Left lung (tissue), 10 donors: ENCODE results near the gene PTPRM. TPM values are rescaled to one million over a fixed set of nuclear protein-coding genes. Genes with fewer than 3 reads are reported as not detected.
"Not testable (repeated sequence)": the region's sequence is repeated elsewhere in the genome, so short reads cannot be mapped to it uniquely, and the experiment has no call there.

Experiments
- ATAC-seq: fragments of 200-7000 bp; cut with Tn5 transposase; one replicate; pipeline ENCODE4 v1.9.1; 2020; ENCODE audit warnings: moderate library complexity
- DNase-seq, 4 donors: peaks; one replicate each; pipeline ENCODE4 v3.0.0-alpha.2; 2013 to 2020
- H3K27ac ChIP-seq, 2 donors: fragments of 200-600 bp; sonication (generic) in 1 of 2; one replicate each; pipeline versions ENCODE4 v1.5.0 to v1.8.0; 2020 to 2021
- H3K27me3 ChIP-seq, 2 donors: fragments of 200-600 bp; sonication (generic) in 1 of 2; one replicate each; pipeline versions ENCODE4 v1.5.0 to v1.8.0; 2020 to 2021
- H3K36me3 ChIP-seq, 2 donors: fragments of 200-600 bp; sonication (generic) in 1 of 2; one replicate each; pipeline versions ENCODE4 v1.5.0 to v1.8.0; 2020 to 2021
- H3K4me1 ChIP-seq, 2 donors: fragments of 200-600 bp; one replicate each; pipeline ENCODE4 v1.8.0; 2021
- H3K4me3 ChIP-seq, 2 donors: fragments of 200-600 bp; sonication (generic) in 1 of 2; one replicate each; pipeline versions ENCODE4 v1.5.0 to v1.8.0; 2020 to 2021; ENCODE audit warnings: mild to moderate bottlenecking in 1 of 2
- H3K9me3 ChIP-seq, 2 donors: fragments of 200-600 bp; sonication (generic) in 1 of 2; one replicate each; pipeline versions ENCODE4 v1.5.0 to v1.8.0; 2020 to 2021
- intact Hi-C, 2 donors: fragments of 100-400 bp; cut with DNase I; formaldehyde crosslinking; loops; one replicate each; pipeline versions ENCODE4 v1.11.2 to v1.14.2; 2022
- polyA plus RNA-seq, 6 donors: library from polyadenylated mRNA; unstranded; fragments of 120-200 nt; gene quantifications; one replicate each; pipeline ENCODE4 v1.2.1, GENCODE V29; 2013; ENCODE audit not compliant: insufficient read length in 6 of 6
- total RNA-seq, 2 donors: library from RNA; stranded (reverse); fragmentation: NEBNext Ultra II Directional; extraction: Animal tissue kit (Norgen Biotek cat#: 25700); gene quantifications; one replicate each; pipeline ENCODE4 v1.2.1, GENCODE V29; 2021
- TF ChIP-seq, protein P1 (sequence below), 2 donors: fragments of 200-600 bp; sonication (generic) in 1 of 2; IDR thresholded peaks; one replicate each; pipeline versions ENCODE4 v1.5.0 to v1.8.0; 2021; ENCODE audit warnings: antibody characterized with exemption in 2 of 2
- donor health status: DM: no; HTN: yes; CAD: no.
- donor health status: DM: no; HTN: no; CAD: no.

Gene PTPRM
- total and polyA plus RNA-seq, 8 donors, result 76.4 to 99.6 (median 90.1) TPM

DNA sequence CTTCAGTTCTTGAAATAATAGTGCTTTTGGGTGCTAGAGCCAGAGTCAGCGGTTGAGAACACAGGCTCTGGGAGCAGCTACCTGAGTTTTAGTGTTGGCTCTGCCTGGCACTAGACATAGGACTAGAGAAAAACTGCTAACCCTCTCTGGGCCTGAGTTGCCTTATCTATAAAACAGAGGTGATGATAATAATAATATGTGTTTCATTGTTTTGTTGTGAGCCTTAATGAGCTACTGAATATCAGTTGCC lies 391.7 kb downstream of the PTPRM start:
- no peak for DNase-seq
- ATAC-seq, result peak; percentile 49
- intact Hi-C loops, result no loop called here
- H3K9me3 ChIP-seq, result no peaks in the 10 kb centered on the region
- TF ChIP-seq, protein P1, sequence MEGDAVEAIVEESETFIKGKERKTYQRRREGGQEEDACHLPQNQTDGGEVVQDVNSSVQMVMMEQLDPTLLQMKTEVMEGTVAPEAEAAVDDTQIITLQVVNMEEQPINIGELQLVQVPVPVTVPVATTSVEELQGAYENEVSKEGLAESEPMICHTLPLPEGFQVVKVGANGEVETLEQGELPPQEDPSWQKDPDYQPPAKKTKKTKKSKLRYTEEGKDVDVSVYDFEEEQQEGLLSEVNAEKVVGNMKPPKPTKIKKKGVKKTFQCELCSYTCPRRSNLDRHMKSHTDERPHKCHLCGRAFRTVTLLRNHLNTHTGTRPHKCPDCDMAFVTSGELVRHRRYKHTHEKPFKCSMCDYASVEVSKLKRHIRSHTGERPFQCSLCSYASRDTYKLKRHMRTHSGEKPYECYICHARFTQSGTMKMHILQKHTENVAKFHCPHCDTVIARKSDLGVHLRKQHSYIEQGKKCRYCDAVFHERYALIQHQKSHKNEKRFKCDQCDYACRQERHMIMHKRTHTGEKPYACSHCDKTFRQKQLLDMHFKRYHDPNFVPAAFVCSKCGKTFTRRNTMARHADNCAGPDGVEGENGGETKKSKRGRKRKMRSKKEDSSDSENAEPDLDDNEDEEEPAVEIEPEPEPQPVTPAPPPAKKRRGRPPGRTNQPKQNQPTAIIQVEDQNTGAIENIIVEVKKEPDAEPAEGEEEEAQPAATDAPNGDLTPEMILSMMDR (IDR thresholded peaks at IDR 0.05), result no peak
- no peaks in the 10 kb centered on the region for H3K27me3 ChIP-seq
- no peaks in the 10 kb centered on the region for H3K36me3 ChIP-seq
- H3K27ac ChIP-seq, result peak overlapping the region in 1 of 2 donors; percentile 24
- peaks cover 0 to 4% of the 10 kb centered on the region in 2 donors for H3K4me1 ChIP-seq
- no peak overlapping the region for H3K4me3 ChIP-seq

DNA sequence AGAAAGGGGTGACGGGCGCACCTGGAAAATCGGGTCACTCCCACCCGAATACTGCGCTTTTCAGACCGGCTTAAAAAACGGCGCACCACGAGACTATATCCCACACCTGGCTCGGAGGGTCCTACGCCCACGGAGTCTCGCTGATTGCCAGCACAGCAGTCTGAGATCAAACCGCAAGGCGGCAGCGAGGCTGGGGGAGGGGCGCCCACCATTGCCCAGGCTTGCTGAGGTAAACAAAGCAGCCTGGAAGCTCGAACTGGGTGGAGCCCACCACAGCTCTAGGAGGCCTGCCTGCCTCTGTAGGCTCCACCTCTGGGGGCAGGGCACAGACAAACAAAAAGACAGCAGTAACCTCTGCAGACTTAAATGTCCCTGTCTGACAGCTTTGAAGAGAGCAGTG lies 399.6 kb downstream of the PTPRM start:
- ATAC-seq, H3K4me1 ChIP-seq, intact Hi-C loops, H3K27me3 ChIP-seq, H3K36me3 ChIP-seq, H3K9me3 ChIP-seq, DNase-seq, H3K27ac ChIP-seq, H3K4me3 ChIP-seq: not testable (repeated sequence)

DNA sequence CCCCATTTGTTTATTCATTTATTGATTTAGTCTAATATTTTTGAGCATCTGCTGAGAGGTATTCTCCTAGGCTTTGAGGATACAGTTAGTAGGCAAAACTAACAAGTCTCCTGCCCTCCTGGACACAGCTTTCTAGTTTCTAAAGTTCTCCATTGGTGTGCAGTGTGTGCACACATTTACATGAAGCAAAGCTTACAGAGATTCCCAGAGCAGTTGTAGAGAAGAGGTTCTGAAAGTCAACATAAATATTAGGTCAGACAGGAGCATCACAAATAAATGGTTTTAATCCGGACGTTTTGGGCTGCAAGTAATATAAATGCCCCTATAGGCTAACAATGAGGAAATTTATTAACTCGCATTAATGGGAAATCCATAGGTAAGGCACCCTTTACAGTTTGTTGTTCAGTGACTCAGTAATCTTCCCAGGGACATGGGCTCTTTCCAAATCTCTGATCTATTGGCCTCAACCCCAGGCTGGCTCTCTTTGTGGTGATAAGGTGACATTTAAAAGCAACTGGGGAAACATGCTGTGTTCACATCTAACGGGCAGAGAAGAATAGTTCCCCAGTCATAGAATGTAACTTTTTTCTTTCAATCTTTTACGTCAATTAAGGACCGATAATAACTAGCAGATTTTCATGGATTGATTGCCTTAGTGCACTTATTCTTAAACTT lies 407.2 kb downstream of the PTPRM start:
- H3K36me3 ChIP-seq, result no peaks in the 10 kb centered on the region
- TF ChIP-seq, protein P1 (IDR thresholded peaks at IDR 0.05), result no peak
- ATAC-seq, result no peak
- no peak for DNase-seq
- H3K27ac ChIP-seq, result no peak overlapping the region
- intact Hi-C loops, result no loop called here
- no peak overlapping the region for H3K4me3 ChIP-seq
- no peaks in the 10 kb centered on the region for H3K9me3 ChIP-seq
- no peaks in the 10 kb centered on the region for H3K4me1 ChIP-seq
- no peaks in the 10 kb centered on the region for H3K27me3 ChIP-seq

DNA sequence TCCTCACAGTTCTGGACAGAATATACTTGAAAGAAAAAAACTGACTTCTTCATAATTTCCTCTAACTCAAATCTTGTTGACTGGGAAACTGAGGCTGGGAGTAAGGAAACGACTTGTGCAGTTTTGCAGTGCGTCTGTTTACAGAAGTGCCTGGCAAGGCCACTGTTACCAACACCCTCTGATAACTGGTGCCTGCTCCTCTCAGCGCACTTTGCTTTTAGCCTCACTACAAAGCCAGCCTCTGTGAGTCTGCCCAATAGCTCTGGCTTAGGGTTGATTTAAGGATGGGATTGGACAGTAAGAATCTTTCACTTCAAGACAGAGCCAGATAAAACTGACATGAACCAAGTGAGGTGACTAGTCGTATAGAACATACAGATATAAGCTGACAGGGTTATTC lies 410.8 kb downstream of the PTPRM start:
- Histone ChIP-seq H3K27me3 (no peaks in the 10 kb centered on the region), H3K9me3 (no peaks in the 10 kb centered on the region), H3K4me3 (no peak overlapping the region), H3K27ac (no peak overlapping the region), H3K4me1 (no peaks in the 10 kb centered on the region), H3K36me3 (no peaks in the 10 kb centered on the region)
- intact Hi-C loops, result no loop called here
- TF ChIP-seq, protein P1 (IDR thresholded peaks at IDR 0.05), result no peak
- DNase-seq, result no peak
- ATAC-seq, result no peak

DNA sequence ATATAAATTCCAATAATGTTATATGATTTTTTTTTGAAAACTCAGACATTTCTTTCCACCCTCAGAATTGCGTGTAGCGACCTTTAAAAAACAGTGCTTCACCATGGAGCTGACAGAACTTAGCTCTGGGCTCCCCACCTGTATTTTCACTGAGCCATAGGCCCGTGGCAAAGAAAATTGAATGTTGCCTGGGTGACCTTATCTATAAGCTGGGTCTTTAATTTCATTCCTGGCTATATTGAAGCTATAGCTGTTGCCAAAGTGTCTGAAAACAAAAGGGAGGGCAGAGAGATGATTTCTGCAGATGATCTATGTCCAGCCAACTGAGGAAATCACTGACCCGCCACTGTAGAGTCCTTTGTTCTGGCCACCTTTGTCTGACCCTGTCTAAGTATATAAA lies 411.7 kb downstream of the PTPRM start:
- Histone ChIP-seq H3K4me3 (no peak overlapping the region), H3K27ac (no peak overlapping the region), H3K9me3 (no peaks in the 10 kb centered on the region), H3K4me1 (no peaks in the 10 kb centered on the region), H3K36me3 (no peaks in the 10 kb centered on the region), H3K27me3 (no peaks in the 10 kb centered on the region)
- no peak for ATAC-seq
- TF ChIP-seq, protein P1 (IDR thresholded peaks at IDR 0.05), result no peak
- intact Hi-C loops, result no loop called here
- no peak for DNase-seq

DNA sequence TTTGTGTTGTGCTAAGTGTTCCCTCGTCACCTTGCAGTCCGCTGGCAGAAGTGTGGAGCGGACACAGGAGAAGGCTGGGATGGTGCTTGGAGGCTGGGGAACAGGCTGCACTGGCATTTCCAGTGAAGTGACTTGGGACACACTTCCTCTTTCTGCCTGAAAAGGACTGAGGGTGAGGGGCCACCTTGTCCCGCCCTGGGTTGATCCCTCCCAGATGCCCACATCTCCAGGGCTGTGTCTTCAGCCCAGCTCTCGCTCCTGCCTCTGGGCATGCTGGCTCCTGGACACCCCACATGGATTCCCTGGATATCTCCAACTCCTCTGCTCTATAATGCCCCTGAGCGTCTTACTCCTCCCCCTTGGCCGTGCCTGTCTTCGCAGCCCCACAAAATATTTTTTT lies 412.6 kb downstream of the PTPRM start:
- TF ChIP-seq, protein P1 (IDR thresholded peaks at IDR 0.05), result no peak

More for the DNA sequence above, 412.6 kb downstream of the PTPRM start:
- no peaks in the 10 kb centered on the region for H3K4me1 ChIP-seq
- no peak overlapping the region for H3K27ac ChIP-seq
- no peaks in the 10 kb centered on the region for H3K36me3 ChIP-seq
- ATAC-seq (no peak), DNase-seq (no peak)
- H3K9me3 ChIP-seq, result no peaks in the 10 kb centered on the region
- H3K27me3 ChIP-seq, result no peaks in the 10 kb centered on the region
- no peak overlapping the region for H3K4me3 ChIP-seq
- intact Hi-C loops, result no loop called here
